Renal cortical epithelial cell (primary cell): ENCODE data around the gene EIF4A2. TPM values are rescaled to one million over a fixed set of nuclear protein-coding genes. Genes with fewer than 3 reads are reported as not detected.
"Not testable (repeated sequence)": the region's sequence is repeated elsewhere in the genome, so short reads cannot be mapped to it uniquely, and the experiment has no call there.

Experiments used
- DNase-seq: peaks from one replicate; pipeline ENCODE4 v3.0.0-alpha.2; 2011; ENCODE audit warnings: low read depth
- total RNA-seq: library from RNA; depleted of rRNA; stranded (reverse); fragments of >200 nt; gene quantifications from 2 replicates; pipeline ENCODE4 v1.2.3, GENCODE V29; 2014

Gene EIF4A2
- total RNA-seq, 1 donor from 2014 or later, result 725 TPM

DNA sequence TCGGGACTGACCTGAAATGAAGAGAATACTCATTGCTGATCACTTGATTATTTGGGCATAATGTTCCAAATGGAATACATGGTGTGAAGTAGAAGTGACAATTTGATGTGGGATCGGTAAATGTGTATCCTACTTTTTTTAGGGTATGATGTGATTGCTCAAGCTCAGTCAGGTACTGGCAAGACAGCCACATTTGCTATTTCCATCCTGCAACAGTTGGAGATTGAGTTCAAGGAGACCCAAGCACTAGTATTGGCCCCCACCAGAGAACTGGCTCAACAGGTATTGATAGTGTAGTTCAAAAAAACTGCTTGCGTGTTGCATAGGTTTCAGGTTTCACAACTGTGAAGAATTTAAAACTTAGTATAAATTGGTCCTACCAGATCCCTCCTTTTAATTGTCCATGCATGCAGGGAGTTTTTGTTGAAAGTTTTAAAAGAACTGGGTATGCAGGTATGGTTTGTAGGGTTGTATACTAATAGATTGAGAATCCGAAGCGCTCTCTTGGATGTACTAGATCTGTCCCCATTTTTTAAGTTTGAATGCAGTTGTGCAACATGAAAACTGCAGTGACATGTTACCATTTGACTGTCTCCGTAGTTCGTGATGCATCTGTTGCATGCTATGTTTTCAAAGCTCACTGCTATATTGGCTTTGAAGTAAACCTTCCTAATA is 1.6 kb downstream of the EIF4A2 start:
- DNase-seq, result no peak

DNA sequence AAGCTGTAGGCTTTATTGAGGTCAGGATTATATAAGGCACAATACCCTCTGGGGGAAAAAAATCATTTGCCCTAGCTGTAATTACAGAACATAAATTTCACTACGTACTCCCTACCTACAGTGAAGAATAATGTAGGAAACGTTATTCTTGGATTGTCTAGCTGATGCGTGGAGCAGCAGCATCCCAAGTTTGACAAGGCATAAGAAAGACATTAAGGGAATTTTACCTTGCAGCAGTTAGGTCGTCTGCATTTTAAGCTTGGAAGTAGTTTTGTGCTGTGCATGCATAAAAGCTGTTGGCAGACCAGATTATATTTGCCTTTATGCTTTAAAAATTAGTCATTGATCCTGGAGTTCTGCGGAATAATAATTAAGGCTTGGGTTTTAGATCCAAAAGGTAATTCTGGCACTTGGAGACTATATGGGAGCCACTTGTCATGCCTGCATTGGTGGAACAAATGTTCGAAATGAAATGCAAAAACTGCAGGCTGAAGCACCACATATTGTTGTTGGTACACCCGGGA is 2.2 kb downstream of the EIF4A2 start:
- no peak for DNase-seq

DNA sequence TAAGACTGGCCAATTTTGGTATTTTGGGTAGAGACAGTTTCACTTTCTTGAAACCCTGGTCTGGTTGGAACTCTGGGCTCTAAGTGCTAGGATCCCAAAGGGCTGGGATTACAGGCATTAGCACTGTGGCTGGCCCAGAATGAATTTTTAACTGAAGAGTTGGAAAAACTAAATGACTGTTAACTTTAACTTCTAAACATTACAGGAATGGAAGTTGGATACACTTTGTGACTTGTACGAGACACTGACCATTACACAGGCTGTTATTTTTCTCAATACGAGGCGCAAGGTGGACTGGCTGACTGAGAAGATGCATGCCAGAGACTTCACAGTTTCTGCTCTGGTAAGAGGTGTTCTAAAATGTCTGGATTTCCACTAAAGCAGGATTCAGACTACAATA is 3.5 kb downstream of the EIF4A2 start:
- DNase-seq, result no peak

DNA sequence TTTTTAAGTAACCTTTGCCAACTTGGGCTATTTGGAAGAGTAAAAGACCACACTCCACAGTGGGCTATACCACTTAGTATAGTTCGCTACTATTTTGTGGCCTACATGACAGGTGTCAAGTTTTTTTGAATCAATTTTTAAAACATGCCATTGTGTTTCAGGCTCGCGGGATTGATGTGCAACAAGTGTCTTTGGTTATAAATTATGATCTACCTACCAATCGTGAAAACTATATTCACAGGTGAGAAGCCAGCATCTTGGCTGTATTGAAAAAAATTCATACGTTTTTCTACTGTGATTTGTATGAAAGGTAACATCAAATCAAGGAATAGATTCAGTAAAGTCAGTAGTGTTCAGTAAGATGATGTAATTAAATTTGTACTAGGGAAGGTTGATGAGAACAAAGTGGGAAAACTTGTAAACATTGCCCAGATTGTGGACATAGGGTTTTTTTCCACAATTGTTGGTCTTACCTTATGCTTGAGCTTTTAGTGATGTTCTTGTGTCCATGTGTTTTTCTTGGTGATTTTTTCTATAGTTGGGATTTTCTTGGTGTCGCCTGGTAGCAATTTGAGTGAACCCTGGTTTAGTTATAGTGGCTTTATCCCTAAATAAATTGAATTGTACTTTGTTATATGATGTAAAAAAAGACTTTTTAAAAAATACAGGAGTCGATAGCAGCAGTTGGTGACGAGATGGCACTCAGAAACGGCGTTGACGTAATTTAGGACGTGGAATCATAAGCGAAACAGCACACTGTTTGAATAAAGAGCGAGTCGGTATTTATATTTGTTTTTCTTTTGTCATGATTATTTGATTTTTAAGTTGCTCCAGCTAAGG is 4.5 kb downstream of the EIF4A2 start:
- no peak for DNase-seq

DNA sequence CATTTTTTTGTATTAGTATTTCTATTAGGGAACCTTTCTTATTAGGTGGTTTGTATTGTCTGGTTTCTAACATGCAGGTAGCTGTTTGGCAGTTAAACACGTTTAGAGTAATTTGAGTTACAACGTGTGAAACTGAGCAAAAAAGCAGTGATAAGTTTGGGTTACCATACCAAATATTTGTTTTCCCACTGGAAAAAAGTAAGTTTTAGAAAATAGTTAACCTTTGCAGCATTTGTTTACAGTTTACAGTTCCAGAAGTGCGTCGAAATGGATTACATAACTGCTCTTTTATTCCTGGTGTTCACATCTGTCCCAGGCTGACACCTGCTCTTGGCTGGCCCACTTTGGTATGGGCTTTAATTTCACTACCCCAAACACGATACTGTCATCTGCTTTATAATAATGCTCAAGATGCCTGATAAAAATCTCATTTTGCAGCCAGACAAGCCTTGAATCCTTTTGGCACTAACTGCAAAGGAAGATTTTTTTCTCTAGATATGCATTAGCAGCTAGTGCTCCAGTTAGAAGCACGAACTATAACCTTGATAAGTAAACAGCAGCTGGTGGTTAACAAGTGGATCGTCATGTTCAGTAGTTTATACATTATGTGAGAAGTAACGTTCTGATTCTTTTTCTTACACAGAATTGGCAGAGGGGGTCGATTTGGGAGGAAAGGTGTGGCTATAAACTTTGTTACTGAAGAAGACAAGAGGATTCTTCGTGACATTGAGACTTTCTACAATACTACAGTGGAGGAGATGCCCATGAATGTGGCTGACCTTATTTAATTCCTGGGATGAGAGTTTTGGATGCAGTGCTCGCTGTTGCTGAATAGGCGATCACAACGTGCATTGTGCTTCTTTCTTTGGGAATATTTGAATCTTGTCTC is 5.3 kb downstream of the EIF4A2 start:
- no peak for DNase-seq

DNA sequence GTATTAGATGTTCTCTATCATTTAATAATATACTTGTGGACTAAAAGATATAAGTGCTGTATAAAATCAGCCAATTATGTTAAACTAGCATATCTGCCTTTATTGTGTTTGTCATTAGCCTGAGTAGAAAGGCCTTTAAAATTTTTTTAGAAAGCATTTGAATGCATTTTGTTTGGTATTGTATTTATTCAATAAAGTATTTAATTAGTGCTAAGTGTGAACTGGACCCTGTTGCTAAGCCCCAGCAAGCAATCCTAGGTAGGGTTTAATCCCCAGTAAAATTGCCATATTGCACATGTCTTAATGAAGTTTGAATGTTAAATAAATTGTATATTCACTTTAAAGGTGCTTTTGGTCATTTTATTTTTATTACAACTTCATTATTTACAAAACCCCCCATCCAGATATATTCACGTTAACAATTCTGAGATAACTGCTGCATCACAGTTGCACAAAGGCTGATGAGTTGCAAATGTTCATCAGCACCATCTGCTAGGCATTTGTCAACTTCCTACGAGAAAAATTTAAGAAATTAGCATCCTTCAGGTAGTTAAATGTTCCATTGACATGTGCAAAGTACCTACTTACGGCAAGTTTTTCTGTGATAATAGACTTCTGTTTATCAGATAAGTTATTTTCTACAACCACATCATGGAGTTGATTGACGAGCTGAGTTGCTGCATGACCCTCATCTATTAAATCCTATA is 6.3 kb downstream of the EIF4A2 start:
- no peak for DNase-seq

DNA sequence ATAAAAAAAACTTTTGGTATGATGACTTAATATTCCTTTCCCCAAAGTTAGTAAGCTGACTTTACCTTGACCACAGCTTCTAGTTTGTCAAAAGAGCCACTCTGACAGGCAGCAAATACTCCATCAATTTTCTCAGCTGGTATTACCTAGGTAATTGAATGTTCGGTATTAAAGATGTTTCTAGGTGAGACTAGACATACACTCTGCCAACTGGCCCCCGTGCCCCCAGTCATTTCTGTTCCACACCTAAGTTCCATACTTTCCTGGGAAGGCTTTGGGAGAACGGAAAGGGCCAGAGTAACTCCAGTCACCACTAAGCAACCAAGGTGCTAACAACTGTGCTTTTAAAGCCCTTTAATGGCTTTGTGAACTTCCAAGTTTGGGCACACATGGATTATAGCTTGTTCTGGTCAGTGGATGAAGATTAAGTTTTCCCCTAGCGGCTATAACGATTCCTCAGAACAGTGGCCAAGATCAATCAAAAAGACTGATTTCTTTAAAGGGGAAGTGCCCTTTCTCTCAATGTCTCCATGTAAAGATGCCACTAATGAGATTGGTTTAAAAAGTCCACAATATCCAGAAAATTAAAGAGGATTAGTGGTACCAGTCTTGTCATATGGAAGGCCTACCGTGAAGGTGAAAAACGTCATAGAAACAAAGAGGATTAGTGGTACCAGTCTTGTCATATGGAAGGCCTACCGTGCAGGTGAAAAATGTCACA is 7.0 kb downstream of the EIF4A2 start:
- DNase-seq, result no peak

DNA sequence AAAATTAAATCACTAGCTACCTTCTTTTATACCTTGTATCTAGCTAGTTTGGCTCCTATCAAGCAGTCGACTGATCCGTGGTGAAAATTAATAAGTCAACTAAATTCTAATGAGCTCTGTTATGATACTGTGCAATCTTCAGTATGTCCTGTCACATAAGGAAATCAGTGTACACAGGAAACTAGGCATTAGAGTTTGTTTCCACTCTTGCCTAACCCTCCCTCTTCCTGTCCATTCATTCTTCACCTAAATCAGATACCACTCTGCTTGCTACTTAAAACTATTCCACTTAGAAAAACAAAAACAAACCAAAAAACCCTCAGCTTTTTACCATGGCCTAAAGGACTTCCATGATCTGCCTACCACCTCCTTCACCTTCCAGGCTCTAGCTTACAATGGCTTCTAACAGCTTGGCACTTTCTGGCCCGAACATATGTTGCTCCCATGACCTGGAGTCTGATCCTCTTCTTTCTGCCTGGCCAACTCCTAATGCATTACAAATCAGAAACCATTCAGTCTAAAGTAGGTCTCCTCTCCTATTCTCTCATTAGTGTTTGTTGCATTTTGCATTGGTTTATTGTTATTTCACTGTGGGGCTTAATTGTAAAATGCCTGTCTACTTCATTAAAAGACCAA is 15.0 kb downstream of the EIF4A2 start:
- DNase-seq, result no peak

DNA sequence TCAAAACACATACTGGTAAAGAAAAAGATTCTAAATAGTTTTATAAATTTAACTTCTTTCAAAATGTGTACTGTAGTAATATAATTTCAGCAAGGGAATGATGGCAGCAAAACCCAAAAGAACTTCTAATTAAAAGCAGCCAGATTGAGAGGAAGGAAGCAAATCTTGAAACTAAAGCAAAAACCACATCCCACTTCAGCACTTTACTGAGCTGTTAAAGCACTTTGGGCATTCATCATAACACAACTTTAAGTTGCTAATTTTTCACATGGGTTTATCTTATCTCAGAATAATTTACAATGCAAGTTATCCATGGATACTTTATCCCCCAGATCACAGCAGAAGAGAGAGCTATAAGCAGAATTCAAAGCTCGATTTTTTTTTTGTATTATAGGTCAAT is 16.9 kb downstream of the EIF4A2 start:
- no peak for DNase-seq

DNA sequence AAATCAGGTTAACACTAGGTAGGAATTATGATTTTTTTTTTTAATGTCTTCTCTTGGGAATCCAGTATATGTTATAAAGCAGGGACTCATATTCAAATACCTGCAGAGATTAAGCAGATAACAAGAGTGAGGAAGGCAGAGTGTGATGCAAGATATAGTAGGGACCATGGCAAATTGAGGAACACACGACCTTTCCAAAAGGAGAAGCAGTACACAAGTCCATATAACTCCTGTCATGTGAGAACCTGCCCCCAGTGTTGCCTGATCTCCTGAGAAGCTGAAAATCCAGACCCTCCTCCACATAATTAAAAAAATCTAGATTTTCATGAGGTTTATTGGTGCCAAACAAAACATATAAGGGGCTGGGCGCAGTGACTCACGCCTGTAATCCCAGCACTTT is 19.3 kb downstream of the EIF4A2 start:
- no peak for DNase-seq

DNA sequence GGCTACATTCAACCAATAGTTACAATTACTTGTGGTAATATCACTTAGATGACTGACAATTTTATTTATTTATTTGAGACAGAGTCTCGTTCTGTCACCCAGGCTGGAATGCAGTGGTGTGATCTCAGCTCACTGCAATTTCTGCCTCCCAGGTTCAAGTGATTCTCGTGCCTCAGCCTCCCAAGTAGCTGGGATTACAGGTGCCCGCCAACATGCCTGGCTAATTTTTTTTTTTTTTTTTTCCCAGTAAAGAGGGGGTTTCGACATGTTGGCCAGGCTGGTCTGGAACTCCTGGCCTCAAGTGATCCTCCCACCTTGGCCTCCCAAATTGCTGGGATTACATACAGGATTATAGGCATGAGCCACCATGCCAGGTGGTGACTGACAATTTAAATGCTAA is 20.1 kb downstream of the EIF4A2 start:
- not testable (repeated sequence) for DNase-seq

DNA sequence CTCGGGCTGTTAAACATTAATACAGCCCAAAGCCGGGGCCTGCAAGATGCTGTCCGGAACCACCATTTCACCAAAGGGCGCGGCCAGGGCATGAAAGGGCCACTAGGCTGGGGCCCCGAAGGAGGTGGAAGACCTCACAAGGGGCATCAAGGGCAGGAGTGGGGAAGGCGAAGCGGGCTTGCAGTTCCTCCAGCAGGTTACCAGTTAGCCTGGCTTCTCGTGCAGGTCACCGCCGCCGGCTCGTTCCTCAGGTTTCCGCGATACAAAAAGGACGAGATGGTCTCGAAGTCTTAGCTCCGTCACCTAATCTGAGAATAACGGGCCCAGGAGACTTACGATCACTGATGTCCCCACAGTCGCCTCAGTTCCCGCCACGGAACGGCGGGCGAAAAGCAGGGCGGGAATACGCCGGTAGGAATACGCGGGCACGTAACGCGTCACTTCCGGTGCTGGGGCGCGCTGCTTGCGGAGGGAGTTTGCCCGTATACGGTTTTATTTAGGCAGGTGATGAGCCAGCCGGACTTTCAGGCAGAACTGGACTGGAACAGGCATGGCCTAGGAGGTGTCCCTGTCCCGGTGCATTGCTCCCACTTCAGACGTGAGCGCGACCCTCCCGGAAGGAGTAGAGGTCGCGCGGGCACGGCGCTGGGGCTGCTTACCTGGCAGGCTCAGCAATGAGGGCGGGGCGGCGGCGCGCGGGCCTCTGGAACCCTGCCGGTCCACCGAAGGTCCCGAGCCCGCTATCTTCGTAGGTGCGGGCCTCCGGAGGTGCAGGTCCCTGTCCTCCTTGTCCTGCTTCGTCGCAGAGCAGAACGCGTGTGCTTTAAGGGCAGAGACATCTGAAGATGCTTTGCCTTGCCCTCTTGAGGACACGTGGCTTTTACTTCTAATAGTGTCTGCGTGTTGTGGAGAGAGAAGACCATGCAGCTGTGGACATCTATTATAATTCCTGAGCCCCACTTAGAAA is 23.0 kb downstream of the EIF4A2 start, which contains the start of gene RFC4:
Gene RFC4 (minus strand): TSS at position 394 of the 967 bp plus-strand sequence. CDS start 1,769 bp downstream, outside the sequence.
- DNase-seq, result peak; percentile 46

DNA sequence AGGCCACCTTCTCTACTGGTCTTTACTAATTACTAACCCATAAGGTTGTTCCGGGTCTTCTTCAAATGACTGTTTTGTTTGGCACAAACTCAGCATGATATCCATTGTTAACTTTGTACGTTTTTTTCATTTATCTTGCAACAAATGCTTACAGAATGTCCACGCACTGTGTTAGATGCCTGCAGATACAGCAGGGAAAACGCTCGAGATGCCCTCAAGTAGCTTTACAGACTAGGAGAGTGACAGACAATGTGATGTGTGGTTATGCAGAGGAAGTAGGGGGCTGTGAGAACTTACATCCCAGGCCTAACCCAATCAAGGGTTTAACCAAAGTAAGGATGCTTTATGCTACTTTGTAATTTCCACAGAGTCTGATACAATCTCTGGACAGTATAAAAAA is 23.9 kb downstream of the EIF4A2 start:
- DNase-seq, result no peak

DNA sequence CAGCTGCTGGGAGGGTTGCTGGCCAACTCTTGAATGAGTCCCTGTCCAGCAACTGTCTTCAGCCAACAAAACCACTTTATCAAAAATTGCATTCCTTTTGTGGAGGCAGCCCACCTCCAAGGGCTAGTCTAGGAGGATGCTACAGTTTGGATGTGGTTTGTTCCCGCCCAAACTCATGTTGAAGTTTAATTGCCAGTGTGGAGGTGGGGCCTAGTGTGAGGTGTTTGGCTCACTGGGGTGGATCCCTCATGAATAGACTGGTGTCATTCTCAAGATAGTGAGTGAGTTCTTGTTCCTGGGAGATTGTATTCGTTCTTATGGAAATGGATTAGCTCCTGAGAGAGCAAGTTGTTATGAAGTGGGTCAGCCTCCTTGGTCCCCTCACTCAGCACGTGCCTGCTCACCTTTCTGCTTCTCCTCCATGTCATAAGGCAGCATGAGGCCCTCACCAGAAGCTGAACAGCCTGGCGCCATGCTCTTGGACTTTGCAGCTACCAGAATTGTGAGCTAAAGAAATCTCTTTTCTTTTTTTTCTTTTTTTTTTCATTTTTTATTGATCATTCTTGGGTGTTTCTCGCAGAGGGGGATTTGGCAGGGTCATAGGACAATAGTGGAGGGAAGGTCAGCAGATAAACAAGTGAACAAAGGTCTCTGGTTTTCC is 27.1 kb downstream of the EIF4A2 start:
- DNase-seq, result no peak

DNA sequence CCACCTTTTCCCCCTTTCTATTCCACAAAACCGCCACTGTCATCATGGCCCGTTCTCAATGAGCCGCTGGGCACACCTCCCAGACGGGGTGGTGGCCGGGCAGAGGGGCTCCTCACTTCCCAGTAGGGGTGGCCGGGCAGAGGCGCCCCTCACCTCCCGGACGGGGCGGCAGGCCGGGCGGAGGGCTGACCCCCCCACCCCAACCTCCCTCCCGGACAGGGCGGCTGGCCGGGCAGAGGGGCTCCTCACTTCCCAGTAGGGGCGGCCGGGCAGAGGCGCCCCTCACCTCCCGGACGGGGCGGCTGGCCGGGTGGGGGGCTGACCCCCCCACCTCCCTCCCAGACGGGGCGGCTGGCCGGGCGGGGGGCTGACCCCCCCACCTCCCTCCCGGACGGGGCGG is 27.9 kb downstream of the EIF4A2 start:
- DNase-seq, result not testable (repeated sequence)

DNA sequence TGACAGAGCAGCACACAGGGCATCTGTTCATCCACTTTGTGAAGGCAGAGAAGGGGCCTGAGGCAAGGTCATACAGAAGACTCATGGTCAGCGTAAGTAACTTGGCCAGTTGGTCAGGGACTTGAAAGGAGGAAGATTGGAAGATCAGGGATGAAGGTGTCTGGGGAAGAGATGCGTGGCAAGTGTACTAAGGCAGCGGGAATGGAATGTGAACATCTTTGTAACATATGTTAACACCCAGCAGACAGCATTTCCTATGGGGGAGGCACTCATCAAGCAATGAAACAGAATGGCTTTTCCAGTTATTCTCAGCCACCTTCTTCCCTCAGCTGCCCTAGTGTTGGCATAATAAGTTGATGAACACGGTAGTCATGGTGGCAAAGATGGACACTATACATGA is 30.7 kb downstream of the EIF4A2 start:
- DNase-seq, result no peak

DNA sequence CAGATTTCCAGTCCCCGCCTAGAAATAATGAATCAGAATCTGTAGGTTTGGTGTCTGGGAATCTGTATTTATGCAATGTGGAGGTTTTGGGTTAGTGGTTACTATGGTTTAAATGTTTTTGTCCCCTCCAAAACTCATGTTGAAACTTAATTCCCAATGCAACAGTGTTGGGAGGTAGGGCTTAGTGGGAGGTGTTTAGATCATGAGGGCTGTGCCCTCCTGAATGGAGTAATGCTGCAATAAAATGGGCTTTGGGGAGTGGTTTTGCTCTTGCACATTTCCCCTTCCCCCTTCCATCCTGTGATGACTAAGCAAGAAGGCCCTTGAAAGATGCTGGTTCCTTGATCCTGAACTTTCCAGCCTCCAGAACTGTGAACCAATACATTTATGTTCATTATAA is 32.1 kb downstream of the EIF4A2 start:
- peak; percentile 91 for DNase-seq

DNA sequence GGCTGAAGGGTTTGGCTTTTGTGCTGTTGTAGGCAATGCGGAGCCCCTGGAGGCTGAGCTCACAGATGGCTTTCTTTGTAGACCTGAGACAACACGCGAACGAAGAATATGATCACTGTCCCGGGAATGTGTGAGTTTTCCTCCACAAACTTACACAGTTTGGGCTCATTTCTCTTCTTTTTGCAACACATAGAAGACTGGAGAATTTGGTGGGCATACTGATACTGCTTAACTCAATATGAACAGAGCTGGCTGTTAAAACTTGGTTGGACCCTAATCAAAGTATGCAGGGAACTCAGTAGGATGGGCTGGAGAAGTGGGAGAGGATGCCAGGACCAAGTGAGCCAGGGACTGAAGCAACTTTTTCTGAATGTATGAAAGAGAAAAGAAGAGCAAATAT is 35.1 kb downstream of the EIF4A2 start:
- DNase-seq, result no peak
